GM21360 (cell line): ENCODE measurements around the gene HELZ2.

Experiments
- ATAC-seq: cut with Tn5 transposase; IDR thresholded peaks from one replicate; pipeline ENCODE4 v1.9.1; 2021; ENCODE audit warnings: mild to moderate bottlenecking, moderate library complexity; ENCODE audit not compliant: unreplicated experiment

HELZ2 gene

GRCh38 chr20:63527184-63527583 lies 46.9 kb downstream of the HELZ2 start:
- no peak for ATAC-seq

DNA sequence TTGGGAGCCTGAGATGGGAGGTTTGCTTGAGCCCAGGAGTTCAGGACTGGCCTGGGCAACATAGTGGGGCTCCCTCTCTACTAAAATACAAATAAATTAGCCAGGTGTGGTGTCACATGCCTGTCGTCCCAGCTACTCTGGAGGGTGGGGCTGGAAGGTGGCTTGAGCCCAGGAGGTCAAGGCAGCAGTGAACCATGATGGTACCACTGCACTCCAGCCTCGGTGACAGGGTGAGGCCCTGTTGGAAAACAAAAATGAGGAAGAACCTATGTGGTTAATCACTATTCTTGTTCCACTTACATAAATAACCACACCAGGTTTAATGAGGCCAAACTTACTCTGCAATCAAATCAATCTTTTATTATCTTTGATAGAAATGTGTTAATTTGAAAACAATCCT lies 48.1 kb downstream of the HELZ2 start:
- no peak for ATAC-seq

- no peak for ATAC-seq
Observed at GRCh38 chr20:63525185-63525584, 48.9 kb downstream of the HELZ2 start.
